H9 (cell line): ENCODE measurements around the gene DNAJC18. TPM values are rescaled to one million over a fixed set of nuclear protein-coding genes. Genes with fewer than 3 reads are reported as not detected.

ENCODE experiments used
- DNase-seq: peaks from one replicate; pipeline ENCODE4 v3.0.0-alpha.2; 2017
- H2AFZ ChIP-seq: one replicate; pipeline ENCODE4 v1.6.1; 2013; ENCODE audit warnings: mild to moderate bottlenecking, low read length, control low read depth, moderate library complexity
- H2AK5ac ChIP-seq: 2 replicates; pipeline ENCODE4 v1.6.1; 2013; ENCODE audit warnings: low read length, control low read depth, mixed read lengths; ENCODE audit not compliant: insufficient read length
- H2BK120ac ChIP-seq: one replicate; pipeline ENCODE4 v1.6.1; 2013; ENCODE audit warnings: low read depth, mild to moderate bottlenecking, low read length, control low read depth, inconsistent platforms; ENCODE audit not compliant: poor library complexity, severe bottlenecking
- H2BK12ac ChIP-seq: 2 replicates; pipeline ENCODE4 v1.6.1; 2013; ENCODE audit warnings: low read length, control low read depth, mixed read lengths, low read depth; ENCODE audit not compliant: insufficient read length
- H2BK15ac ChIP-seq: 2 replicates; pipeline ENCODE4 v1.6.1; 2013; ENCODE audit warnings: low read depth, low read length, control low read depth
- H2BK20ac ChIP-seq: one replicate; pipeline ENCODE4 v1.6.1; 2013; ENCODE audit warnings: low read depth, mild to moderate bottlenecking, low read length, control low read depth, inconsistent platforms; ENCODE audit not compliant: poor library complexity, severe bottlenecking
- H2BK5ac ChIP-seq: 2 replicates; pipeline ENCODE4 v1.6.1; 2013; ENCODE audit warnings: low read length, control low read depth, mixed read lengths; ENCODE audit not compliant: insufficient read length
- H3K14ac ChIP-seq: 2 replicates; pipeline ENCODE4 v1.6.1; 2013; ENCODE audit warnings: low read length, control low read depth; ENCODE audit not compliant: insufficient read depth
- H3K18ac ChIP-seq: 2 replicates; pipeline ENCODE4 v1.6.1; 2013; ENCODE audit warnings: low read depth, mild to moderate bottlenecking, mixed read lengths, low read length, control low read depth; ENCODE audit not compliant: insufficient read length
- H3K23ac ChIP-seq: 2 replicates; pipeline ENCODE4 v1.6.1; 2013; ENCODE audit warnings: low read length, control low read depth, mixed read lengths, low read depth; ENCODE audit not compliant: insufficient read length
- H3K23me2 ChIP-seq: 2 replicates; pipeline ENCODE4 v1.6.1; 2013; ENCODE audit warnings: low read depth, mild to moderate bottlenecking, mixed read lengths, low read length, control low read depth; ENCODE audit not compliant: insufficient read length, poor library complexity, severe bottlenecking
- H3K27ac ChIP-seq: 2 replicates; pipeline ENCODE4 v1.5.1; 2013; ENCODE audit warnings: low read length, control low read depth, mixed read lengths, low read depth; ENCODE audit not compliant: insufficient read length
- H3K27me3 ChIP-seq: 2 replicates; pipeline ENCODE4 v1.6.1; 2013; ENCODE audit warnings: low read length, control low read depth, inconsistent platforms; ENCODE audit not compliant: insufficient read depth
- H3K4ac ChIP-seq: 2 replicates; pipeline ENCODE4 v1.6.1; 2013; ENCODE audit warnings: low read depth, mild to moderate bottlenecking, control low read depth, inconsistent platforms, low read length, moderate library complexity
- H3K4me1 ChIP-seq: 2 replicates; pipeline ENCODE4 v1.6.1; 2013; ENCODE audit warnings: low read length, control low read depth, inconsistent platforms; ENCODE audit not compliant: insufficient read depth
- H3K4me2 ChIP-seq: 2 replicates; pipeline ENCODE4 v1.6.1; 2013; ENCODE audit warnings: low read length, control low read depth, mixed read lengths; ENCODE audit not compliant: insufficient read length, insufficient read depth
- H3K56ac ChIP-seq: 2 replicates; pipeline ENCODE4 v1.6.1; 2013; ENCODE audit warnings: low read depth, mild to moderate bottlenecking, mixed read lengths, low read length, control low read depth; ENCODE audit not compliant: insufficient read length
- H3K79me1 ChIP-seq: 2 replicates; pipeline ENCODE4 v1.6.1; 2013; ENCODE audit warnings: low read depth, mild to moderate bottlenecking, moderate library complexity, low read length, control low read depth, inconsistent platforms; ENCODE audit not compliant: insufficient read depth, poor library complexity, severe bottlenecking
- H3K79me2 ChIP-seq: 2 replicates; pipeline ENCODE4 v1.6.1; 2013; ENCODE audit warnings: low read length, control low read depth, inconsistent platforms; ENCODE audit not compliant: insufficient read depth
- H3K9ac ChIP-seq: 2 replicates; pipeline ENCODE4 v1.6.1; 2013; ENCODE audit warnings: low read length, control low read depth, mixed read lengths; ENCODE audit not compliant: insufficient read length; ENCODE audit errors: extremely low read depth
- H3K9me3 ChIP-seq: one replicate; pipeline ENCODE4 v1.6.1; 2013; ENCODE audit warnings: low read depth, low read length, inconsistent platforms; ENCODE audit not compliant: control insufficient read depth
- H3T11ph ChIP-seq: one replicate; pipeline ENCODE4 v1.6.1; 2013; ENCODE audit warnings: mild to moderate bottlenecking, low read length, control low read depth, inconsistent platforms
- H4K20me1 ChIP-seq: one replicate; pipeline ENCODE4 v1.6.1; 2013; ENCODE audit not compliant: control insufficient read depth, insufficient read length, insufficient read depth
- H4K5ac ChIP-seq: 2 replicates; pipeline ENCODE4 v1.6.1; 2013; ENCODE audit warnings: low read depth, mild to moderate bottlenecking, mixed read lengths, low read length, control low read depth; ENCODE audit not compliant: insufficient read length
- H4K8ac ChIP-seq: replicated peaks from 2 replicates; pipeline ENCODE4 v1.6.1; 2013; ENCODE audit warnings: low read length, control low read depth, mixed read lengths, low read depth; ENCODE audit not compliant: insufficient read length
- H4K91ac ChIP-seq: 2 replicates; pipeline ENCODE4 v1.6.1; 2013; ENCODE audit warnings: low read depth, mild to moderate bottlenecking, moderate library complexity, mixed read lengths, low read length, control low read depth; ENCODE audit not compliant: insufficient read length
- H3K27ac Mint-ChIP-seq, 3 experiments: 2 replicates in 2 of 3; 3 replicates in 1 of 3; pipeline ENCODE4 v1.8.0; 2020 to 2021; ENCODE audit warnings: mixed read lengths in 3 of 3, mild to moderate bottlenecking in 1 of 3, moderate library complexity in 1 of 3
- H3K27me3 Mint-ChIP-seq: 2 replicates; pipeline ENCODE4 v1.8.0; 2021; ENCODE audit warnings: low read depth, mild to moderate bottlenecking, moderate library complexity, mixed read lengths
- H3K36me3 Mint-ChIP-seq, 3 experiments: 2 replicates in 2 of 3; 3 replicates in 1 of 3; pipeline ENCODE4 v1.8.0; 2020 to 2021; ENCODE audit warnings: low read depth in 3 of 3, mixed read lengths in 3 of 3; ENCODE audit not compliant: insufficient read depth in 1 of 3
- H3K4me1 Mint-ChIP-seq, 2 experiments: 2 replicates each; pipeline ENCODE4 v1.8.0; 2020; ENCODE audit warnings: mixed read lengths in 2 of 2
- H3K4me3 Mint-ChIP-seq, 2 experiments: 2 replicates in 1 of 2; 3 replicates in 1 of 2; pipeline ENCODE4 v1.8.0; 2020 to 2021; ENCODE audit warnings: mild to moderate bottlenecking in 2 of 2, mixed read lengths in 2 of 2, moderate library complexity in 1 of 2
- H3K9me3 Mint-ChIP-seq, 2 experiments: 2 replicates in 1 of 2; 3 replicates in 1 of 2; pipeline ENCODE4 v1.8.0; 2020; ENCODE audit warnings: mild to moderate bottlenecking in 2 of 2, mixed read lengths in 2 of 2, moderate library complexity in 1 of 2
- total RNA-seq: library from RNA; stranded (reverse); gene quantifications from 2 replicates; pipeline ENCODE4 v1.2.1, GENCODE V29; 2021
- TF ChIP-seq, protein P1 (sequence below): fragments of 200-600 bp; sonication (generic); conservative IDR thresholded peaks from 3 replicates; pipeline ENCODE4 v1.8.0; 2021; ENCODE audit warnings: antibody characterized with exemption, mild to moderate bottlenecking

DNAJC18 gene
- total RNA-seq, 1 experiment from 2014 or later, result 26.5 TPM

GRCh38 chr5:139415869-139416268 lies 23.5 kb downstream of the DNAJC18 start:
- Histone ChIP-seq H2BK20ac (no peak overlapping the region), H4K8ac (no peak overlapping the region), H3K18ac (no peak overlapping the region), H2BK5ac (no peak overlapping the region), H2AK5ac (no peak overlapping the region), H4K91ac (no peak overlapping the region), H2BK120ac (no peak overlapping the region), H3K23ac (no peak overlapping the region), H3K79me2 (no peaks in the 10 kb centered on the region), H3K4me1 (no peaks in the 10 kb centered on the region), H3K23me2 (no peaks in the 10 kb centered on the region), H3K4ac (no peak overlapping the region), H3K4me2 (no peak overlapping the region), H3K27ac (no peak overlapping the region), H3T11ph (no peak overlapping the region), H3K79me1 (no peaks in the 10 kb centered on the region), H3K56ac (no peak overlapping the region), H2BK12ac (no peak overlapping the region), H2AFZ (no peak overlapping the region), H3K27me3 (no peaks in the 10 kb centered on the region), H4K20me1 (no peaks in the 10 kb centered on the region), H4K5ac (no peak overlapping the region), H3K14ac (no peak overlapping the region), H3K9me3 (no peaks in the 10 kb centered on the region), H2BK15ac (no peak overlapping the region), H3K9ac (no peak overlapping the region)
- no peak overlapping the region for H3K4me3 Mint-ChIP-seq
- no peaks in the 10 kb centered on the region for H3K9me3 Mint-ChIP-seq
- TF ChIP-seq, protein P1, sequence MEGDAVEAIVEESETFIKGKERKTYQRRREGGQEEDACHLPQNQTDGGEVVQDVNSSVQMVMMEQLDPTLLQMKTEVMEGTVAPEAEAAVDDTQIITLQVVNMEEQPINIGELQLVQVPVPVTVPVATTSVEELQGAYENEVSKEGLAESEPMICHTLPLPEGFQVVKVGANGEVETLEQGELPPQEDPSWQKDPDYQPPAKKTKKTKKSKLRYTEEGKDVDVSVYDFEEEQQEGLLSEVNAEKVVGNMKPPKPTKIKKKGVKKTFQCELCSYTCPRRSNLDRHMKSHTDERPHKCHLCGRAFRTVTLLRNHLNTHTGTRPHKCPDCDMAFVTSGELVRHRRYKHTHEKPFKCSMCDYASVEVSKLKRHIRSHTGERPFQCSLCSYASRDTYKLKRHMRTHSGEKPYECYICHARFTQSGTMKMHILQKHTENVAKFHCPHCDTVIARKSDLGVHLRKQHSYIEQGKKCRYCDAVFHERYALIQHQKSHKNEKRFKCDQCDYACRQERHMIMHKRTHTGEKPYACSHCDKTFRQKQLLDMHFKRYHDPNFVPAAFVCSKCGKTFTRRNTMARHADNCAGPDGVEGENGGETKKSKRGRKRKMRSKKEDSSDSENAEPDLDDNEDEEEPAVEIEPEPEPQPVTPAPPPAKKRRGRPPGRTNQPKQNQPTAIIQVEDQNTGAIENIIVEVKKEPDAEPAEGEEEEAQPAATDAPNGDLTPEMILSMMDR, result no peak
- no peak overlapping the region for H3K27ac Mint-ChIP-seq
- H3K36me3 Mint-ChIP-seq, result peaks cover 0 to 46% (median 34%) of the 10 kb centered on the region in 3 experiments; a peak in 5 of 7 replicates
- no peak for DNase-seq
- peaks cover 15 to 21% of the 10 kb centered on the region in 2 experiments for H3K4me1 Mint-ChIP-seq
- H3K27me3 Mint-ChIP-seq, result peaks cover 1% of the 10 kb centered on the region
